ENCODE data around the gene SEC31B.

SEC31B gene

DNA sequence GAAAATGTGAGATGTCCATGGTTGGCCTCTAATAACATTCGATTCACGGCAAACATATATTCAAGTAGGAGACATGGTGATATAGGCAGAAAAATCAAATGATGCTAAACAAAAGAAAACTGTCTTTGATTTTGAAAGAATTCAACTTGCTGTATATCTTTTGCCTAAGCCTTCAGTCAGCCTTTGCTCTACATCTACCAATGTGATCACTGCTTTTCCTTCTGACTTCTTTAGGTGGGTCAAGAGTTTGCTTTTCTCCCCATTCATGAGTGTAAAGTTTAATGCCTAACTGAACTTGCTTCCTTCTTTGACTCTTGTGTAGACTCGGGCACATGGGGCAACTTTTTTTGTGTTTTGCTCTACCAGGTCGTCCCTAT, 15.7 kb upstream of the SEC31B start:
- no peak overlapping the region for H3K4me3 Mint-ChIP-seq
- TF ChIP-seq, protein P1, sequence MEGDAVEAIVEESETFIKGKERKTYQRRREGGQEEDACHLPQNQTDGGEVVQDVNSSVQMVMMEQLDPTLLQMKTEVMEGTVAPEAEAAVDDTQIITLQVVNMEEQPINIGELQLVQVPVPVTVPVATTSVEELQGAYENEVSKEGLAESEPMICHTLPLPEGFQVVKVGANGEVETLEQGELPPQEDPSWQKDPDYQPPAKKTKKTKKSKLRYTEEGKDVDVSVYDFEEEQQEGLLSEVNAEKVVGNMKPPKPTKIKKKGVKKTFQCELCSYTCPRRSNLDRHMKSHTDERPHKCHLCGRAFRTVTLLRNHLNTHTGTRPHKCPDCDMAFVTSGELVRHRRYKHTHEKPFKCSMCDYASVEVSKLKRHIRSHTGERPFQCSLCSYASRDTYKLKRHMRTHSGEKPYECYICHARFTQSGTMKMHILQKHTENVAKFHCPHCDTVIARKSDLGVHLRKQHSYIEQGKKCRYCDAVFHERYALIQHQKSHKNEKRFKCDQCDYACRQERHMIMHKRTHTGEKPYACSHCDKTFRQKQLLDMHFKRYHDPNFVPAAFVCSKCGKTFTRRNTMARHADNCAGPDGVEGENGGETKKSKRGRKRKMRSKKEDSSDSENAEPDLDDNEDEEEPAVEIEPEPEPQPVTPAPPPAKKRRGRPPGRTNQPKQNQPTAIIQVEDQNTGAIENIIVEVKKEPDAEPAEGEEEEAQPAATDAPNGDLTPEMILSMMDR (IDR thresholded peaks at IDR 0.05; ENCODE audit: unreplicated experiment in 3 of 3) = no peak
- H3K27me3 Mint-ChIP-seq (ENCODE audit: low read depth) = no peaks in the 10 kb centered on the region
- H3K27ac Mint-ChIP-seq = no peak overlapping the region
- peaks cover 24% of the 10 kb centered on the region for H3K36me3 Mint-ChIP-seq (ENCODE audit: low read depth)
- H3K9me3 Mint-ChIP-seq = no peaks in the 10 kb centered on the region
- peaks cover under 1% of the 10 kb centered on the region for H3K4me1 Mint-ChIP-seq

- TF ChIP-seq, protein P1 (IDR thresholded peaks at IDR 0.05; ENCODE audit: unreplicated experiment in 3 of 3) = no peak
- peaks cover 21% of the 10 kb centered on the region for H3K36me3 Mint-ChIP-seq (ENCODE audit: low read depth)
- peak overlapping the region in 2 of 3 experiments; percentile 27 to 44 for H3K4me3 Mint-ChIP-seq
- no peaks in the 10 kb centered on the region for H3K9me3 Mint-ChIP-seq
- H3K27me3 Mint-ChIP-seq (ENCODE audit: low read depth) = no peaks in the 10 kb centered on the region
- peaks cover 7% of the 10 kb centered on the region for H3K4me1 Mint-ChIP-seq
- no peak overlapping the region for H3K27ac Mint-ChIP-seq
Measured at GRCh38 chr10:100534726-100535125, 15.1 kb upstream of the SEC31B start.

DNA sequence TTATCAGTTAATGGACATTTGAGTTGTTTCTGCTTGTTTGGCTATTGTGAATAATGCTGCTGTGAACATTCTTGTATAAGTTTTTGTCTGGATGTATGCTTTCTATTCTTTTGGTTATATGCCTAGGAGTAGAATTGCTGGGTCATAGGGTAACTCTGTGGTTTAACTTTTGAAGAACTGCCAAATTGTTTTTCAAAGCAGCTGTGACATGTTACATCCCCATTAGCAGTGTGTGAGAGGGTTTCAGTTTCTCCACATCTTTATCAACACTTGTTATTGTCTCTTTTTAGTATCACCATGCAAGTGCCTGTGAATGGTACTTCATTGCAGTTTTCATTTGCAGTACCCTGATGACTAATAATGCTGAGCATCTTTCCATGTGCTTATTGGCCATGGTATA, 12.1 kb upstream of the SEC31B start:
- Mint-ChIP-seq H3K9me3 (no peaks in the 10 kb centered on the region), H3K36me3 (ENCODE audit: low read depth) (peaks cover 5% of the 10 kb centered on the region), H3K4me3 (peak overlapping the region in 2 of 3 experiments; percentile 10 to 72), H3K27ac (no peak overlapping the region), H3K4me1 (peaks cover 16% of the 10 kb centered on the region), H3K27me3 (ENCODE audit: low read depth) (no peaks in the 10 kb centered on the region)
- TF ChIP-seq, protein P1 (IDR thresholded peaks at IDR 0.05; ENCODE audit: unreplicated experiment in 3 of 3) = no peak

DNA sequence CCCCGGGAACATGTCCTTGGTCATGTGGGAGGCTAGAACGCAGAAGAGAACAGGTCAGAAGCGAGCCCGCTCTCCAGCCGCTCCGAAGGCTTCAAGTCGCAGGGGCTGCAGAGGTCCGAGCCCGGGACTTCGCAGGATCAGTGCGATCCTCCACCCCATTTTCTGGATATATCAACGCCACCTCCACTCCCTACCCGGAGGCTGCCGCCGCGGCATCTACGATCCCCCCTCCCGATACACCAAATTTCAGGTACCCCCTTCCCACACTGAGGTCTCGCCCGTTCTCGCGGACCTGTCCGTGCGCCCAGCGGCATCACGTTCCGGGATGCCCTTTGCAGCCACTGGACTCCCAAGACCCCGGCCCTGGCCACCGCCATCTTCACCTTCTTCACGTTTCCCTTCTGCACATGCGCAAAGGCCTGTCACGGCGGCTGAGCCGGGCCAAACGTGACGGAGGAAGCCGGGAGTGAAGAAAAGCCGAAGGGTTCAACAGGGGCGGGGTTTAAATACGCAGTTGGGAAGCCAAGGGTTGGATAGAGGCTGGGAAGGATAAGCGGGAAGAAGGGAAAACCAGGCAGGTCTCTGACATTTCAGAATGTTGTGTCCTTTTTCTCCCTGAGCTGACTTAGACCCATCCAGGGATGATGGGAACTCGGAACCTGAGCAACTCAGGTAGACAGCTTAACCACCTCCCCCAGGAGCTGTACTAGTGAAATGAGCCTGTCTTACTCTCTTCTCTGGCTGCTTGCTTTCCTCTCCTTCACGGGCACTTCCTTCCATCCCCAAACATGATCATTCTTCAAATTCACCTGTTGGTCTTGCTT, 10.0 kb upstream of the SEC31B start, which contains the start of gene NDUFB8:
Gene NDUFB8 (minus strand): TSS at position 397 of the 824 bp plus-strand sequence. CDS start 20 bp downstream, at position 377.
- peaks cover 16% of the 10 kb centered on the region for H3K4me1 Mint-ChIP-seq
- peaks cover 23% of the 10 kb centered on the region for H3K36me3 Mint-ChIP-seq (ENCODE audit: low read depth)
- H3K27ac Mint-ChIP-seq = peak within 1 kb of the TSS; percentile 83 to 96 (median 95)
- no peaks in the 10 kb centered on the region for H3K27me3 Mint-ChIP-seq (ENCODE audit: low read depth)
- TF ChIP-seq, protein P1 (IDR thresholded peaks at IDR 0.05; ENCODE audit: unreplicated experiment in 3 of 3) = no peak
- H3K9me3 Mint-ChIP-seq = no peaks in the 10 kb centered on the region
- peak within 1 kb of the TSS; percentile 99 to 100 (median 99) for H3K4me3 Mint-ChIP-seq

- no peaks in the 10 kb centered on the region for H3K9me3 Mint-ChIP-seq
Measured at GRCh38 chr10:100528921-100529474, 9.3 kb upstream of the SEC31B start.

More at GRCh38 chr10:100528921-100529474, 9.3 kb upstream of the SEC31B start:
- no peaks in the 10 kb centered on the region for H3K27me3 Mint-ChIP-seq (ENCODE audit: low read depth)
- H3K4me1 Mint-ChIP-seq = peaks cover 16% of the 10 kb centered on the region
- TF ChIP-seq, protein P1 (IDR thresholded peaks at IDR 0.05; ENCODE audit: unreplicated experiment in 3 of 3) = no peak
- H3K36me3 Mint-ChIP-seq (ENCODE audit: low read depth) = peaks cover 27% of the 10 kb centered on the region
- peak overlapping the region; percentile 83 to 96 (median 95) for H3K27ac Mint-ChIP-seq
- H3K4me3 Mint-ChIP-seq = peak overlapping the region; percentile 99 to 100 (median 99)

Data from nephron (organoid).